Fibroblast of skin of back (primary cell): ENCODE data around the gene KIF1B.
A peak's percentile ranks its signal among the peaks of the same experiment; 100 is the strongest.

ENCODE experiments used
- DNase-seq: peaks from one replicate; pipeline ENCODE4 v3.0.0-alpha.2; 2013

KIF1B gene

DNA sequence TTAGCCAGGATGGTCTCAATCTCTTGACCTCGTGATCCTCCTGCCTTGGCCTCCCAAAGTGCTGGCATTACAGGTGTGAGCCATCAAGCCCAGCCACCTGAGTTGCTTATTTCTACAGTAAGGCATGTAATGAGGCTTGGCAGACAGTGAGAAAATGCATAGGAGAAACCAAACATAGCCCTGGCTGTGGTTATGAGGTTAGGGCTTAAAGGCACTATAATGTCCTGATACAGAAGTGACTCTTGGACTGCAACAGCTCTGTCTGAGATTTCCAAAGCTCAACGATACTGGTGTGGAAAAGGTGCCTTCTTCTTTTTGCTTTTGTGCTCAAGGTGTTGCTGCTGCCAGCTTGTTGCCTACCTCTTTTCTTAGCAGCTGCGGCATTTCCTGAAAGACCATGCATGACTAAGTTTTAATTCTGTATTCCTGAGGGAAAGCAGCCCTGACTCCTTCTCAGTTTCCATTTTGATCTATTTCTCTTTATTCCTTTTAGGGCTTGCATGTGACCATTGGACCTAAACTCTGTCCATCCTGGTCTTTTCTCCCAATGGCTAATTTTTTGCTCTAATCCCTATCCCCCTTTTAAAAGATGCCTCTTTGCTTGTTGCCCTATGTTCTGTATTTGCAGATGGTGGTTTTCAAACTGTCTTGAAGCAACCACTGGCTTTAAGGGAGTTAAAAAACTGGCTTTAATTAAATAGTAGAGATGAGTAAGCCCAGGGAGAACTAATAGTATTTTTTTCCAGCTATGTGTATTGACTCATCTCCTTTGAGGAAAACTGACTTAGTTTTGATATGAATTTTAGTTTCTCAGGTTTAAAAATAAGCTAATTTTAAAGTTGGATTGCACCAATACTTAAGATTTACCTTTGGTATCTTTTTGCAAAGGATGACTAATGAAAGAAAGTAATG is 70.3 kb downstream of the KIF1B start:
- peak; percentile 64 for DNase-seq

DNA sequence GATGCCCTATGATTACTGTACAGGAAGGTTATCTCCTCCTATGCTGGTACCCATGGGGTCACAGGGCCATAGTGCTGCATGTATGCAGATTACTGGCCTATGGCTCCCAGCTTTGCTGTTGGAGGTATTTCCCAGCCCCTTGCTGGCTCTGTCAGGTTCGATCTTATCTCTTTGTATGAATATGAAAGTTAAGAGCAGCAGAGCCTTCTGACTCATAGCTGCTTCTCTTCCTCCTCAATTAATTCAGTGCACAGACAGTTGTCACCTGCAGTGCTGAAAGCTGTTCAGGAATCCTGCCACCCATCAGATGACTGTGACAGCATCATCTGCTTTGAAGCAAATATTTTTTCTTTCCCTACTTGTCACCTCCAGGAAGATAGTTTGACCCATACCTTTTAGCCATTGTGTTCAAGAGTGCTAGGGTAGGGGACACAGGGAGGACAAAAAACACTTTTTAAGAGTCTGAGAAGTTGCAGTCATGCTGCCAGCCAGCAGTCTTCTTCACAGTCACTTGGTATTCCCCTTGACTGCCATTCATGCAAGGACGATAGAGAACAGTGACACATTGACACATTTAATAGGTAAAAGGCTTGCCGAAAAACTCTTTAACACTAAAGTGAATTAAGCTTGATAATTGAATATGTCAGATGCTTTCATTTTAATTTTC is 73.1 kb downstream of the KIF1B start:
- no peak for DNase-seq

DNA sequence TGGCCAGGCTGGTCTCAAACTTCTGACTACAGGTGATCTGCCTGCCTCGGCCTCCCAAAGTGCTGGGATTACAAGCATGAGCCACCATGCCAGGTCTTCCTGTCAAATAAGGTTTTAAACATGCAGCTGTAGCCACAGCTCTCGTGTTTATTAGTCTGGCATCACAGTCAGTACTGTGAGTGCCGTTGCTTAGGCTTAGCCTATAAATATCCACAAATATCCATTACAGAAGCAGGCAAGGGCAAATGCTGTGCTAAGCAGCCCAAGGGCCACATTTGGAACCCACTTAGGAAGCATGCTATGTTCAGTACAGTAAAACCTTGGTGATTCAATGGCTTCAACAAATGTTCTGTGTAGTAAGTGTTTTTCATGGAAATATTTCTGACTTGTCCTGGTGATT is 75.9 kb downstream of the KIF1B start:
- DNase-seq = no peak

- no peak for DNase-seq
These were observed 76.8 kb downstream of the KIF1B start for GRCh38 chr1:10287023-10287645.

DNA sequence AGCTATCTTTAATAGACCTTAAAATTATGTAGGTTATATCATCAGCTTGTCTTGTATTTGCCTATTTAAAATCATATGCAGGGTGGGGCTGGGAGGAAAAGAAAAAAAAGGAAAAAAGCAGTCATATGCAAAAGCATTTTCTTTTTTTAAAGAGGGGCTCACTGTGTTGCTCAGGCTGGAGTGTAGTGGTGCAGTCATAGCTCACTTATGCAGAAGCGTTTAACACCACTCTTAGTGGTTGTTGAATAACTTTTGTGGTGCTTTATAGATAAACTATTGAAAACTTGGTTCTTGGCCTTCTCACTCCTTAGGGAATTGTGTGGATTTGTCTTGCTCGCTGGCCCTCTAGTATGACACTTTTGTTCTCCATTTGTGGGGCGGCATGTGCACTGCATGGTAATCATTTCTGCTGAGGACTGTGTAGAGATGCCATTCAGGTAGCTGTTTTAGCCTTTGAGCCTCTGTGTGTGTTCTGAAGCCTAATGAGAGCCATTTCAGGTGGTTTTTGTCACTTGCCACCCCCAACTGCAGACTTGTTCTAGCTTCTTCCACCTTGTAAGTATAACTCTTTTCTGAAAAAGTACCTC is 77.8 kb downstream of the KIF1B start:
- no peak for DNase-seq

DNA sequence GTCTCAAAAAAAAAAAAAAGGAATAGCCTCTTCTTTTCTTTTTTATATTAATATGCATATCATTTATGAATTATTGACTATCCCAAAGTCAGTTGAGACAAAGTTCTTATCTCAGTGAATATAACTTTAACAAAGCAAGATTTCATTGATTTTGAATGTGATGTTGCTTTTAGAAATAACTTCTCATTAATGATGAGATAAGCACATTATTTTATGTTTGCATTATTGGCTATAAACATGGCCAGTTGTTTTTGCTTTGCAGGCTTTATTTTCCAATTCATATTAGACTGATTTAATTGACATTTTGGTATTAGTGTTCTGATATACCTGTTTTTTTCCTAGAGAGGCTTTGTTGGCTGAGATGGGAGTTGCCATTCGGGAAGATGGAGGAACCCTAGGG is 81.3 kb downstream of the KIF1B start:
- no peak for DNase-seq

DNA sequence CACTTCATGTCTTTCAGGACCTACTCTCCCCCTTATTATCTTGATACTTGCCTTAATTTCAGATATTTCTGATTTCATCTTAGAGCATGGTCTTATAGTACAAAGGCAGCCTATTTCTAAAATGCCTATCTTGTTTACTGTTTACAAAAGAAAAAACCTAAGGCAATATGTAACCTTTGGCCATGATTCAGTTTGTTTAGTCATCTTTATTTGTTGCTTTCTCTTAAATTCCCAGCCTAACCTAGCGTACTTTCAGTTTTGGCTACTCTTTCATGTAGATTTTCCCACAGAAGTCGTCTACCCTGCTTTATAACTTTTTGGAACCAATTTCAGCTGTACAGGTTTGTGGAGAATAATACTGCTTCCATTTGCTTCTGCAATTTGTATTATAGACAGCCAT is 81.8 kb downstream of the KIF1B start:
- DNase-seq = no peak

- no peak for DNase-seq
These were observed 85.2 kb downstream of the KIF1B start for GRCh38 chr1:10295481-10296085.

- DNase-seq = no peak
These were observed 88.8 kb downstream of the KIF1B start for GRCh38 chr1:10299151-10299550.

- DNase-seq = no peak
These were observed 92.0 kb downstream of the KIF1B start for GRCh38 chr1:10302416-10302815.

GRCh38 chr1:10304295-10304694 is 93.9 kb downstream of the KIF1B start:
- no peak for DNase-seq

DNA sequence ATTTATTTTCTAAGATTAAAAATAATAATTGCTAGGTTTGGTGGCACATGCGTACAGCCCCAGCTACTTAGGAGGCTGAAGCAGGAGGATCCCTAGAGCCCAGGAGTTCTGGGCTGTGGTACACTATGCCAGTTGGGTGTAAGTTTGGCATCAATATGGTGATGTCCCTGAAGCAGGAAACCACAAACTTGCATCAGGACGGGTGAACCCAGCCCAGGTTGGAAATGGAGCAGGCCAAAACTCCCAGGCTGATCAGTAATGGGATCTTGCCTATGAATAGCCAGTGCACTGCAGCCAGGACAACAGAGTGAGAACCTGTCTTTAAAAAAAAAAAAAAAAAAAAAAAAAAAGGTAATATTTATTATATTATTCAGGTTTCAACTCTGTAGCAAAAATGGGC is 96.1 kb downstream of the KIF1B start:
- DNase-seq = no peak

GRCh38 chr1:10308001-10308400 is 97.6 kb downstream of the KIF1B start:
- no peak for DNase-seq

GRCh38 chr1:10309243-10310011 is 99.1 kb downstream of the KIF1B start:
- DNase-seq = no peak

- no peak for DNase-seq
These were observed 106.4 kb downstream of the KIF1B start for GRCh38 chr1:10316752-10317151.

GRCh38 chr1:10319750-10320149 is 109.4 kb downstream of the KIF1B start:
- DNase-seq = no peak

- DNase-seq = no peak
These were observed 110.0 kb downstream of the KIF1B start for GRCh38 chr1:10320336-10320735.

- DNase-seq = no peak
These were observed 112.5 kb downstream of the KIF1B start for GRCh38 chr1:10322821-10323220.

DNA sequence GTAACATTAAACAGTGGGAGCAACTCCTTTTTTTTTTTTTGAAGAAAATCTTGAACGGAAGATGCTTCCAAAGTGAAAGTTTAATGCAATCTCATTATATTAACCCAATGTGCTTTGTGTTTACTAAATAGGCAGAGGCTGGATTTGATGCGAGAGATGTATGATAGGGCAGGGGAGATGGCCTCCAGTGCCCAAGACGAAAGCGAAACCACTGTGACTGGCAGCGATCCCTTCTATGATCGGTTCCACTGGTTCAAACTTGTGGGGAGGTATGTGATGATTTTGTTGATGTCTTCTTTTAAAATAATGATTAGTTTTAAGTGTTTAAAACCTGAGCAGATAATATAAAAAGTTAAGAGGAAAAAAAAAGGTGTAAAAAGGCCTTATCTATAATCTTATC is 114.3 kb downstream of the KIF1B start:
- no peak for DNase-seq

GRCh38 chr1:10325521-10325920 is 115.2 kb downstream of the KIF1B start:
- DNase-seq = no peak

- DNase-seq = no peak
These were observed 115.9 kb downstream of the KIF1B start for GRCh38 chr1:10326251-10326650.
